Left renal pelvis (tissue), 4 donors: ENCODE data around the gene NUDT11. TPM values are rescaled to one million over a fixed set of nuclear protein-coding genes. Genes with fewer than 3 reads are reported as not detected.
"Not testable (repeated sequence)": the region's sequence is repeated elsewhere in the genome, so short reads cannot be mapped to it uniquely, and the experiment has no call there.

Experiments
- DNase-seq, 4 donors: peaks; one replicate each; pipeline ENCODE4 v3.0.0-alpha.2; 2013; ENCODE audit warnings: low read depth in 4 of 4, low spot score in 3 of 4
- polyA plus RNA-seq, 4 donors: library from polyadenylated mRNA; unstranded; fragments of 120-200 nt; gene quantifications; one replicate each; pipeline ENCODE4 v1.2.1, GENCODE V29; 2013; ENCODE audit not compliant: insufficient read length in 4 of 4

Gene NUDT11
- 10 to 100 TPM; 12.5 to 24.4 (median 16.0) TPM for polyA plus RNA-seq

- DNase-seq, result peak in 1 of 4 donors; percentile 46
These were observed at the start of gene NUDT11 for GRCh38 chrX:51496501-51497291. NUDT11 (minus strand) TSS chrX:51496592; CDS start chrX:51496444, 148 bp downstream.

GRCh38 chrX:51520393-51520792 is 24.0 kb upstream of the NUDT11 start:
- DNase-seq, result no peak

DNA sequence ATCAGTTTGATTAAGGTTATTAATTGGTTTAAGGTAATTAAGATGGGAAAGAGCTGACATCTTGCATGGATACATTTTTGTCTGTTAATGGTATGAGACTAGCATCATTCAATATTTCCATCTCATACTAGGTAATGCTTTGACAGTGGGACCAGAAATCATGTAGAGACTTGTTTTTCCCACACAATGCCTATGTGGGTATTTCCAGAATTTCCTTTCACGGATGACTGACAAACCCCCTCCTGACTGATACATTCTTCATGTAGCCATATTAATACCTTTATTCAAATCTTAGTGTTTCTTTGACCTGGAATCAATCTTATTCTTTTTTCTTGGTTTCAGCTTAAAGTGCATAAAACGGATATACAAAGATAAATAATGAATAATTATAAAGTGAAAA is 22.7 kb upstream of the NUDT11 start:
- not testable (repeated sequence) for DNase-seq

DNA sequence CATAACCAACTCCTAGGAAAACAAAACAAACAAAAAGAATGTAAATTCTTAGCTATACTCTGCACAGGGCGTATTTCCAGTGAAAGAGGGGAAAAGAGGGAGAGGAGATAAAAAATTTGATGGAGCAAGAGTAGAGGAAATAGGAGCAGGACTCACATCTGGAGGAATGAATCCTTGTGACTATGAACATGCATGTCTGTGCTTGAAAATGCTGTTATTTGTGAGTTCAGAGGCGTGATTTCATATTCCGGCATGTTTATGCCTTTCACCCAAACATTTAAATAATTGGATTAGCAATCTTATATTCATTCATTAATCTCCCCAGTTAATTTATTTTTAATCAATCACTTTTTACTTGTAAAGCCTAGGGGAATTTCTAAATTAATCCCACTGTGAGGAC is 11.2 kb upstream of the NUDT11 start:
- DNase-seq, result no peak

GRCh38 chrX:51495701-51496488 is 497 bp downstream of the NUDT11 start:
- not testable (repeated sequence) for DNase-seq

DNA sequence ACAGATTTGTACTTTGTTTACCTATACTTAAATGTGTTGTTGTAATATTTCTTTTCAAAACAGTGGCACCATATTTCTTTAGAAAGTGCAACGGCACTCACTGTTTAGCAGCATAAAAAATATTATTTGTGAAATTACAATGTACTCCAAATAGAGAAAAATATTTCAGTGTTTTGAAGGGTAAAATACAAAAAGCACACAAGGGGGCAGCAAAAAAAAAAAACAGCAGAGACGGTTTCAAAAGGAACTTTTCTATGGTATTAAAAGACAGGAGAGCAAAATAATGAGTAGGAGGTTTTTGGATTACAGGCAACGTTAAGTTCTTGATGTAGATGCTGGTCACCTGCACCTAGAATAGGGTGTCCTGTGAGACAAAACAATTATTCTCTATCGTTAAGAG is 2.0 kb downstream of the NUDT11 start:
- no peak for DNase-seq

DNA sequence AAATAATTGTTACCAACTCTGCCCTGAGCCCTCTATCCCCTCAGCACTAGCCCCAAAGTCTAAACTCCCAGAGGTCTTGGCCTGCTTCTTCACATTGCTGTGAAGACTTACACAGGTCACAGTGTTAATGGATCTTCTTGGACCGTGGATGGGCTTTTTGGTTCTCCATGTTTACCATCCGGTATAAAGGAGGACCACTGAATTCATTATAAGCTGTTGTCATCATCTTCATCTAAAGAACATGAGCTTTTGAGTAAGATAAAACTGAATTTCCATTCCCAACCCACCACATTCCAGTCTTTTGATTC is 8.5 kb downstream of the NUDT11 start:
- no peak for DNase-seq

GRCh38 chrX:51484616-51485015 is 11.8 kb downstream of the NUDT11 start:
- no peak for DNase-seq

DNA sequence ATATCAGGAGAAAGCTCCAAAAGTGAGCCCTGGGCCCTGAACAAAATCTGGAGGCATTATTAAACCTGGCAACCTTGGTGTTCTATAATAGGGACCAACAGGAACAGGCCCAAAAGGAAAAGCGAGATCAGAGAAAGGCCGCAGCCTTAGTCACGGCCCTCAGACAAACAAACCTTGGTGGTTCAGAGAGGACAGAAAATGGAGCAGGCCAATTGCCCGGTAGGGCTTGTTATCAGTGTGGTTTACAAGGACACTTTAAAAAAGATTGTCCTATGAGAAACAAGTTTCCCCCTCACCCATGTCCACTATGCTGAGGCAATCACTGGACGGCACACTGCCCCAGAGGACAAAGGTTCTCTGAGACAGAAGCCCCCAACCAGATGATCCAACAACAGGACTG is 14.0 kb downstream of the NUDT11 start:
- DNase-seq, result not testable (repeated sequence)

- DNase-seq, result no peak
These were observed 19.5 kb downstream of the NUDT11 start for GRCh38 chrX:51476930-51477329.

GRCh38 chrX:51463322-51463721 is 33.1 kb downstream of the NUDT11 start:
- no peak for DNase-seq

GRCh38 chrX:51461053-51462044 is 35.0 kb downstream of the NUDT11 start:
- DNase-seq, result peak in 1 of 4 donors; percentile 3

DNA sequence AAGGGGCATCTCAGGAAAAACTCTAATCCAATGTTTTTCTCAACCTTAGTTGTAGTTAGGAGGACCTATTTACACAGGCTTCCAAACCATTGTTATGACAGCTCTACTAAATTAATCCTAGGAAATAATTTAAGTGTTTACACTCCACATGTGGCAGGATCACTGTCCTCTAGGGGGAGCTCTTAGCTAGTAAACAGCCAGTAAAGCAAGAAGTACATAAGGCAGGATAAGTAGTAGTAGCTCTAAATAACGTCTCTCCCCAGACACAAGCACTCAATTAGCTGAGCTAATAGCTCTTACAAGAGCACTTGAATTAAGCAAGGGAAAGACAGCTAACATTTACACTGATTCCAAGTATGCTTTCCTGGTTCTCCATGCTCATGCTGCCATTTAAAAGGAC is 37.3 kb downstream of the NUDT11 start:
- no peak for DNase-seq

- peak in 1 of 4 donors; percentile 0 for DNase-seq
These were observed 39.6 kb downstream of the NUDT11 start for GRCh38 chrX:51456814-51457213.

DNA sequence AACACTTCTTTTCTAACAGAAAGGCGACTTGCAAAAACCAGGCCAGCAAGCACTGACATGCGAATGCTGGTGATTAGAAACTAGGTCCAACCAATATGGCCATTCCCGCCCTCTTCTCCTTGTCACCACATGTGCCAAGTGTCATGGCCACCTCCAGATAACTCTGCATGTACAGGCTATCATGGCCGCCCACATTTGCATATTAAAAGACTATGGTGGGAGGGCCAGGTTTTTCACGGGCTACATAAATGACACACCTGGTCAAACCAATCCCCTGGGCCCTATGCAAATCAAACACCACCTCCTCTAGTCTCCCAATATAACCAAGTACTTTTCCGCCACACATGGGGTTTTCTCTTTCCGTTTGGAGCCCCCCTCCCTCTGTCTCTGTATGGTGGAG is 40.1 kb downstream of the NUDT11 start:
- no peak for DNase-seq

DNA sequence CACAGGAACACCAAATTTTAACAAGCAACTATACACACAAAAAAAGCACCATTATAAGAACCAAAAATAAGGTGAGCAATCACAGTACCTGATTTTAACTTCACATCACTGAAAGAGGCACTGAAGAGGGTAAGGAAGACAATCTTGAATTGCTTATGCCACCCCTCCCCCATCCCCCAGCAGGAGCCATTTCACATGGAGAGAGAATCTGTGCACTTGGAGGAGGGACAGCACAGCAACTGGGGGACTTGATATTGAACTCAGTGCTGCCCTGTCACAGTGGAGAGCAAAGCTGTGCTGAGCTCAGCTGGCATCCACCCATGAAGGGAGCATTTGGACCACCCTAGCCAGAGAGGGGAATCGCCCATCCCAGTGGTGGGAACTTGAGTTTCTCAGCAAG is 56.0 kb downstream of the NUDT11 start:
- DNase-seq, result no peak

Other genes with a start within 250 kb of the NUDT11 start
- gene NUDT10, start 163.8 kb downstream of the NUDT11 start, polyA plus RNA-seq, result 10 to 100 TPM; 11.1 to 19.4 (median 13.2) TPM
- gene CENPVL3, start 122.3 kb upstream of the NUDT11 start, polyA plus RNA-seq, result 1 to 10 TPM in 3 of 4 donors, under 1 TPM in 1; 0.40 to 2.1 (median 1.3) TPM
- gene CENPVL2, start 186.2 kb upstream of the NUDT11 start, polyA plus RNA-seq, result under 1 TPM in 3 of 4 donors, not detected in 1; 0.16 to 0.34 (median 0.32) TPM
- gene CENPVL1, start 213.9 kb upstream of the NUDT11 start, polyA plus RNA-seq, result under 1 TPM in 3 of 4 donors, not detected in 1; 0.16 to 0.34 (median 0.32) TPM
- 10 to 100 TPM; 16.4 to 24.2 (median 20.5) TPM for gene GSPT2, start 246.8 kb upstream of the NUDT11 start, polyA plus RNA-seq